ENCODE results near the gene GRM4.

GRM4 gene

DNA sequence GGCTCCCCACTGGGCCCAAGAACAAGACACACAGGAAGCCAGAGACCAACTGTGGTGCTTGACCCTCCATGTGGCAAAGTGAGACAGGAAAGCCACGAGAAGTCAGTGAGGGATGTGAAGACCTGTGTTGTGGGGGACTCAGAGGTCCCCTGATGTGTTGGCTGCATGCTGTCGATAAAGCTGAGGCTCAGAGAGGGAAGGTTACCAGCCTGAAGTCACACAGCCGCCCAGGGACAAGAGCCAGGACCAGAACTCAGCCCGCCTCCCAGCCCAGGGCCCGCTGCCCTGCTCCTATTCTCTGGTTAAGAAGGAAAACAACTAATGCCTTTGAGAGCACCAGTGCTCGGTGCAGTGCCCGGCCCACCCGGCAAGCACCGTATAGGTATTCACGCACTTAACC is 63.5 kb downstream of the GRM4 start:
- H3K4me3 ChIP-seq (ENCODE audit: insufficient read depth, low read length, poor library complexity, severe bottlenecking): no peak overlapping the region
- TF ChIP-seq, protein P1, sequence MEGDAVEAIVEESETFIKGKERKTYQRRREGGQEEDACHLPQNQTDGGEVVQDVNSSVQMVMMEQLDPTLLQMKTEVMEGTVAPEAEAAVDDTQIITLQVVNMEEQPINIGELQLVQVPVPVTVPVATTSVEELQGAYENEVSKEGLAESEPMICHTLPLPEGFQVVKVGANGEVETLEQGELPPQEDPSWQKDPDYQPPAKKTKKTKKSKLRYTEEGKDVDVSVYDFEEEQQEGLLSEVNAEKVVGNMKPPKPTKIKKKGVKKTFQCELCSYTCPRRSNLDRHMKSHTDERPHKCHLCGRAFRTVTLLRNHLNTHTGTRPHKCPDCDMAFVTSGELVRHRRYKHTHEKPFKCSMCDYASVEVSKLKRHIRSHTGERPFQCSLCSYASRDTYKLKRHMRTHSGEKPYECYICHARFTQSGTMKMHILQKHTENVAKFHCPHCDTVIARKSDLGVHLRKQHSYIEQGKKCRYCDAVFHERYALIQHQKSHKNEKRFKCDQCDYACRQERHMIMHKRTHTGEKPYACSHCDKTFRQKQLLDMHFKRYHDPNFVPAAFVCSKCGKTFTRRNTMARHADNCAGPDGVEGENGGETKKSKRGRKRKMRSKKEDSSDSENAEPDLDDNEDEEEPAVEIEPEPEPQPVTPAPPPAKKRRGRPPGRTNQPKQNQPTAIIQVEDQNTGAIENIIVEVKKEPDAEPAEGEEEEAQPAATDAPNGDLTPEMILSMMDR (IDR thresholded peaks at IDR 0.05; ENCODE audit: insufficient read depth, low read length, poor library complexity, severe bottlenecking): no peak
- TF ChIP-seq EZH2phosphoT487 (conservative IDR thresholded peaks at IDR 0.05; ENCODE audit: low read length): no peak
- H3K36me3 ChIP-seq (ENCODE audit: low read length): no peaks in the 10 kb centered on the region
- H3K9ac ChIP-seq (ENCODE audit: low read length): no peak overlapping the region
- no peak overlapping the region for H2AFZ ChIP-seq (ENCODE audit: low read depth, low read length, severe bottlenecking)
- H3F3A ChIP-seq (ENCODE audit: insufficient read depth): no peaks in the 10 kb centered on the region
- no peaks in the 10 kb centered on the region for H3K79me2 ChIP-seq (ENCODE audit: insufficient read depth, low read length)
- no peak overlapping the region for H3K4me2 ChIP-seq (ENCODE audit: low read depth, low read length, poor library complexity, severe bottlenecking)
- no peaks in the 10 kb centered on the region for H3K9me2 ChIP-seq (replicated peaks; ENCODE audit: insufficient read depth, low read length)
- H3K27ac ChIP-seq (ENCODE audit: low read depth, low read length): no peak overlapping the region
- H3K27me3 ChIP-seq (ENCODE audit: low read length): no peaks in the 10 kb centered on the region
- no peaks in the 10 kb centered on the region for H3K9me3 ChIP-seq (ENCODE audit: insufficient read depth, low read length)
- H4K20me1 ChIP-seq (ENCODE audit: low read depth, low read length): no peaks in the 10 kb centered on the region

DNA sequence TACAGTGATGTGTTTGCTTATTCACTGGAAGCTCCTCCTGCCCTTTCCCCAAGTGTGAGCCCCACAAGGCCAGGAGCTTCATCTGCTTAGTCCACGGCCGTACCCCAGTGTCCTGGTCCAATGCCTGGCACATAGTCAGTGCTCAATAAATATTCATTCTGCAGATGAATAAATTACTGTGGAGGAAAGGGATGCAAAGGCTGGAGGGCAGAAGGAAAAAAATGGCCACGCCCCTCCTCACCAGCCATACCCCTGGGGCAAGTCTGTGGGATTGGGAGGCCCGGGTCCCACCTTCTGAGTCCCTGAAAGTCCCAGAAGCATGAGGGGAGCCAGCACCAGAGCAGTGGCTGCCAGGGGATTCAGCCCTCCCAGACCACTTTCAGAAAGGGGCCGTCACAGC is 65.5 kb downstream of the GRM4 start:
- no peaks in the 10 kb centered on the region for H3F3A ChIP-seq (ENCODE audit: insufficient read depth)
- H3K79me2 ChIP-seq (ENCODE audit: insufficient read depth, low read length): no peaks in the 10 kb centered on the region
- H3K36me3 ChIP-seq (ENCODE audit: low read length): no peaks in the 10 kb centered on the region
- no peak overlapping the region for H2AFZ ChIP-seq (ENCODE audit: low read depth, low read length, severe bottlenecking)
- no peak overlapping the region for H3K4me2 ChIP-seq (ENCODE audit: low read depth, low read length, poor library complexity, severe bottlenecking)
- TF ChIP-seq, protein P1 (IDR thresholded peaks at IDR 0.05; ENCODE audit: insufficient read depth, low read length, poor library complexity, severe bottlenecking): no peak
- no peak for TF ChIP-seq EZH2phosphoT487 (conservative IDR thresholded peaks at IDR 0.05; ENCODE audit: low read length)
- H4K20me1 ChIP-seq (ENCODE audit: low read depth, low read length): no peaks in the 10 kb centered on the region
- no peak overlapping the region for H3K4me3 ChIP-seq (ENCODE audit: insufficient read depth, low read length, poor library complexity, severe bottlenecking)
- no peaks in the 10 kb centered on the region for H3K9me2 ChIP-seq (replicated peaks; ENCODE audit: insufficient read depth, low read length)
- H3K9ac ChIP-seq (ENCODE audit: low read length): no peak overlapping the region
- no peak overlapping the region for H3K27ac ChIP-seq (ENCODE audit: low read depth, low read length)
- no peaks in the 10 kb centered on the region for H3K9me3 ChIP-seq (ENCODE audit: insufficient read depth, low read length)
- no peaks in the 10 kb centered on the region for H3K27me3 ChIP-seq (ENCODE audit: low read length)

DNA sequence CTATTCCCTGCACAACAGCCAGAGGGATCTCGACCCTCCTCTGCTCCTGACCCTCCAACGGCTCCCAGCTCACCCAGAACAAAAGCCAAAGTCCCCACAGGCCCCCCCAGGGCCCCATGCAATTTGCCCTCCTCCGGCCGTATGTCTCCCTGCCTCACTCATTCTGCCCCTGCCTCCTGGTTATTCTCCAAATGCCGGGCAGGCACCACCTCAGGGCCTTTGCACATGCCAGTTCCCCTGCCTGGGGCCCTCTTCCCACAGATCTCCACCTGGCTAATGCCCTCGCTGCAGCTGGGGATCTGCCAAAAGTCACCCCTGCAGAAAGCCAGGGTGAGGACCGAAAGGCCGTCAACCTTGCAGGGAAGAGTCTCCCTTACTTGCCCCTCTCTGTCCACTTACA is 66.0 kb downstream of the GRM4 start:
- no peak overlapping the region for H2AFZ ChIP-seq (ENCODE audit: low read depth, low read length, severe bottlenecking)
- no peaks in the 10 kb centered on the region for H3F3A ChIP-seq (ENCODE audit: insufficient read depth)
- no peak overlapping the region for H3K4me2 ChIP-seq (ENCODE audit: low read depth, low read length, poor library complexity, severe bottlenecking)
- no peak overlapping the region for H3K9ac ChIP-seq (ENCODE audit: low read length)
- no peak for TF ChIP-seq EZH2phosphoT487 (conservative IDR thresholded peaks at IDR 0.05; ENCODE audit: low read length)
- TF ChIP-seq, protein P1 (IDR thresholded peaks at IDR 0.05; ENCODE audit: insufficient read depth, low read length, poor library complexity, severe bottlenecking): no peak
- no peaks in the 10 kb centered on the region for H3K27me3 ChIP-seq (ENCODE audit: low read length)
- H3K36me3 ChIP-seq (ENCODE audit: low read length): no peaks in the 10 kb centered on the region
- no peaks in the 10 kb centered on the region for H3K9me3 ChIP-seq (ENCODE audit: insufficient read depth, low read length)
- no peaks in the 10 kb centered on the region for H4K20me1 ChIP-seq (ENCODE audit: low read depth, low read length)
- no peak overlapping the region for H3K27ac ChIP-seq (ENCODE audit: low read depth, low read length)
- H3K4me3 ChIP-seq (ENCODE audit: insufficient read depth, low read length, poor library complexity, severe bottlenecking): no peak overlapping the region
- no peaks in the 10 kb centered on the region for H3K79me2 ChIP-seq (ENCODE audit: insufficient read depth, low read length)
- no peaks in the 10 kb centered on the region for H3K9me2 ChIP-seq (replicated peaks; ENCODE audit: insufficient read depth, low read length)

All from SU-DHL-6 (cell line).